ENCODE data around the gene MBD3L2B.
A peak's percentile ranks its signal among the peaks of the same experiment; 100 is the strongest.

MBD3L2B gene

DNA sequence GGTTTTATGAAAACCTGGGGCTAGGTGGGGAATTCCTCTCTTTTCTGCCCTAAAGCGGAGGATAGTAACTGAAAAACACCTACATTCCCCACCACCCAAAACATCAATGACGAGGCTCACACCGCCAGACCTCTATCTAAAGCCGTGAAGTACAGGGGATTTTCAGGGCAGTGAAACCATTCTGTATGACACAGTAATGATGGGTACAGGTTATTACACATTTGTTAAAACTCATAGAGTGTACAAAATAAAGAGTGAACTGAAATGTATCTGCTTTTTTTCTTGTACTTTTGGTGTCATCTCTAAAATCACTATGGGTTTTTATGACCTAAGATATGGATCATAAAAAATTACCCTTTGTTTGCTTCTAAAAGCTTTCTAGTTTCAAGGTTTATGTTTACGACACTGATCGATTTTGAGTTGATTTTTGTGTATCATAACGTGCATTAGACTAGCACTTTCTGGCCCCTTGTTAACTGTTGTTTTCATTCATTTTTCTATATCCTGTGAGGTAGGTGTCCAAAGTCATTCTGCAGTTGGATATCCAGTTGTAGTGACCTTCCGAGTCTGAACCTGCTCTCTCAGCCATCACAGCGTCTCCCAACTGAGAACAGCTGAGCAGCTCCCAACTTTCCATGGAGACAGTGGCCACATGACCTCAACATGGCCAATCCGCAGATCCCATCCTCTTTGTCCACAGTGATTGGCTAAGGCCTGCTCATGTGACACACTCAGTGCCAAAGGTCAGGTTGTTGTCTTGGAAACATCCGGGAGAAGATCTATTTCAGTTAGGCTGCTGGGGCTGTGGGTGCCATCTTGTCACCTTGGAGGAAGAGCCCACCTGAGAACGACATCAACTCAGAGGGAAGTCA is 10.3 kb downstream of the MBD3L2B start:
- no peak for DNase-seq

DNA sequence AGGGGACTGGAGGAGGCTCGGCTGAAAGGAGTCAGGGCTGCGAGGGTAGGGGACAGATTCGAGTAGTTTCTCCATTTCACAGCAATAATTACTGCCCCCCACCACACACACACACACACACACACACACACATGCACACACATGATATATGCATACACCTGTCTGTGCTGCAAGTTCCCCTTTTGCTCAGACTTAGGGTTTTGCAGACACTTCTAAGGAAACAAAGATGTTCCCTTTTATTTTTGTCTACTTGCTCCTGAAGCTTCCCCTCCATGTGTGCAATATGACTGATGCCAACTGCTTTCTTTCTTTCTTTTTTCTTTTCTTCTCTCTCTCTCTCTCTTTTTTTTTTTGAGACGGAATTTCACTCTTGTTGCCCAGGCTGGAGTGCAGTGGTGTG is 13.4 kb downstream of the MBD3L2B start:
- no peak for DNase-seq

DNA sequence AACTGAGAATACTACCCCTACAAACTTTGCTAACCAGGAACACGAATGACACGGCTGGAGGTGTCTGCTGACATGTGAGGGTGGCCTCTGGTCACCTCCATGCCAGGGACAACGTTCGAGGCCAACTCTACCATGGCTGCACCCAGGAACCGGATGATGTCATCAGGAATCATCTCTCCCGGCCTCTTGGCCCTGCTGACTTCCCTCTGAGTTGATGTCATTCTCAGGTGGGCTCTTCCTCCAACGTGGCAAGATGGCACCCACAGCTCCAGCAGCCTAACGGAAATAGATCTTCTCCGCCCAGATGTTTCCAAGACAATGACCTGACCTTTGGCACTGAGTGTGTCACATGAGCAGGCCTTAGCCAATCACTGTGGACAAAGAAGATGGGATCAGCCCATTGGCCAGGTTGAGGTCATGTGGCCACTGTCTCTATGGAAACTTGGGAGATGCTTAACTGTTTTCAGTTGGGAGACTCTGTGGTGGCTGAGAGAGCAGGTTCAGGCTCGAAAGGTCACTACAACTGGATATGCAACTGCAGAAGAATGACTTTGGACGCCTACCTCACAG is 15.0 kb downstream of the MBD3L2B start:
- DNase-seq: no peak

DNA sequence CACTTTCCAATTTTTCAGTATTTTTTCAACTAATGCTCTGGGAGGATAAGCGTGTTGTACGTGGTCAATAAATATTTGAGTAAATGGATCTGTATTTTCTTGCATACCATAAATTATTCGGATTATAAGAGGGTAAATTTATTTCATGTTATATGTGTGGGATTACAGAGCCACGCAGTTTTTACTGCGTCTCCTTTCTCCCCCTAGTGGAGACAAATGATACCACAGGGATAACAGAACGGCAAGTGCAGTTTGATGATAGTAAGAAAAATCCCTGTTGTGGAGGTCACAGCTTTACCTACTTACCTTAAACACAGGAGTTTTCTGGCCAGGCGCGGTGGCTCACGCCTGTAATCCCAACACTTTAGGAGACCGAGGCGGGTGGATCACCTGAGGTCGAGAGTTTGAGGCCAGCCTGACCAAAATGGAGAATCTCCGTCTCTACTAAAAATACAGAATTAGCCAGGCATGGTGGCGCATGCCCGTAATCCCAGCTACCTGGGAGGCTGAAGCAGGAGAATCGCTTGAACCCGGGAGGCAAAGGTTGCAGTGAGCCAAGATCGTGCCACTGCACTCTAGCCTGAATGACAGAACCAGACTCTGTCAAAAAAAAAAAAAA is 16.8 kb downstream of the MBD3L2B start:
- DNase-seq: peak; percentile 6

DNA sequence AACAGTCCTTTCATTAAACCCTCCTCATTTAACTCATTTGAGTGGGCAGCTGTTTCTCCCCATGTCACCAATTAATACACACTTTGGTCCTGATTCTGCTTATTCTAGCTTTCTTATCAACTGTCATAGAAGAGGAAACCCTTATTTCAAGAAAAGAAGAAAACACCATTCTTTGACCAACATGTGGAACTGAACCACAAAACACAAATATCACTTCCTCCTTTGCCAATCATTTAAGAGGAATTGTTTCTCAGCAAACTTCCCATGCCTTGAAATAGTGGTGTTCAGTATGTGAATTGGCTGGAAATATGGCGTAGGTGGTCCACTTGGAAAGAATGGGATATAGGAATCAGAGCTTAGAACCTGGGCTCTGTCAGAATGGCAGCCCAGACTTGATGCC is 20.4 kb downstream of the MBD3L2B start:
- DNase-seq: no peak

DNA sequence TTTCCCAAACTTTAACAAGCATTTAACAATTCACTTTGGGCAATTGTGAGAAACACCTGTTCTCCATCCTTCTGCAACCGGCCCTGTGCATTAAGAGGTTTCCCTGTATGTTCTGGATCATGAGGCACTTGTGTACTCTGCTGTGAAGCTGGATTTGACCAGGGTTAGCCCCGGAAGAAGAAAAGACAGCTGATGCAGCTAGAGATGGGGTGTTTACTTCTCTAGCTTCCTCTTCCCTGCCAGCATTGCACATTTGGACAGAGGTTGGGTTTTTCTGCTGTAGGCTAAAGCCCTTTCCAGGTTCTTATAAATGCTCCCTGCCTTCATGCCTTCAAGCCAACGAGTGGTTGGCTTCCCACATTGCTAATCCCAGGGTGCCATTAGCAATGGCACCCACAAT is 20.9 kb downstream of the MBD3L2B start:
- DNase-seq: no peak

DNA sequence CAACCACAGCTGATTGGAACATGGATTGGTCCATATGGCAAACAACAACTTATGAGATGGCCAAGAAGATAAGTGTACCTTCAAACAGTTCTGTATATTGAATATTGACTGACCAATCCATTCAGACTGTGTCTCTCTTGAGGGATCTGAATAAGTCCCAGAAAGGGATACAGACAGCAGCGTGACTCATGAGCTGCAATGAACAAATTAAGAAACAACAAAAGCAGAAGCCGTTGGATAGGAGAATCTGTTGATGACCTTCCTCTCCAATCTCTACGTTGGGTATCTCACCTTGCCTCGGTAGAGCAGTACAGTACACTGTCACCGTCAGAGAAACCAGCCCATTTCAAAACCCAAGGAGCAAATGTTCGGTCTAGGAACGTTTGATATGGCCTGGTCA is 21.3 kb downstream of the MBD3L2B start:
- no peak for DNase-seq

DNA sequence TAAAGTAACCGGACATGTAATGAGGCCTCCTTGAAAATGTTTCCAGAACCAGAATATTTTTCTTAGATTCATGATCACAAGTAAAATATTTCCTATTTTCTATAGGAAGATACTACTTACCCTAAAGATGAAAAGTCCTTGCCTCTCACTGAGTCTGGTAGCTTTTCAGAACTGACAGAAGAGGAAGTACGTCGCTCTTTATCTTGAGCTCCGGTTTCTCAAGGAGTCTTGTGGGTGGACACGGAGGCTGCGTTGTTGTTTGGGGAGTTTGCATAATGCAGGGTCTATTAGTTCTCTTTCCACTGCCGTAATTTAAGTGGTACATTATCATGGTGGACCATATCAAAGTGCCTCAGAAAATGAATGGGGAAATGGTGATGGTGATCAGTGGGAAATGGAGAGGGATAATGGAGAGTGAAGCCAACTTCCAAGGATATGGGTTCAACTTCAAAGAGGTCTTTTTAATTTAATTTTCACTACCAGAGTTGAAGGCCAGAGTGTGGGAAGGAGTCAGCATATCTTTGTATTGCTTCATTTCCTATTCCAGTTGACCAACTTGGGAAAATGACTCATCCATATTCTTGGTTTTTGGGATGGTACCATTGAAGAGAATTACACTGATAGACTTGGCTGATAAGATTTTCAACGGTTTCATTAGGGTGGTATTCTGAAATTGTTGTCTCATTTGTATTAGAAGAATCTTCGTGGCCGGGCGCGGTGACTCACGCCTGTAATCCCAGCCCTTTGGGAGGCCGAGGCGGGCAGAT is 23.4 kb downstream of the MBD3L2B start:
- DNase-seq: no peak

DNA sequence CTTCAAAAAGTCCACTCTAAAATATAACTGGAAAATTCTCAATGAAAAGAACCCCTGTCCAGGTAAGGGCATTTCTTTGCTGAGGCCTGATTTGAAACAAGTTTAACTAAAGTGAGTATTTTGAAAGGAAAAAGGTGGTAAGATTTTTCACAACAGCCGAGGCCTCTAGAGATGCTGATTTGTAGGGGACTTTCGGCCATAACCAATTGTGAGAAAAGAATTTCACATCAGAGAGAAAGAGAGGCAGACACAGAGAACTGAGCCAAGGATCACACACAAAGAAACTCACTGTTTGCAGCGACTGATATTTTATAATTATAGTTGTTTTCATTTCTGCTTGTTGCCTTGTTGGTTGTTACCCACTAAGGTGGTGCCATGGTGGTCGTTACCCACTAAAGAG is 24.4 kb downstream of the MBD3L2B start:
- no peak for DNase-seq

DNA sequence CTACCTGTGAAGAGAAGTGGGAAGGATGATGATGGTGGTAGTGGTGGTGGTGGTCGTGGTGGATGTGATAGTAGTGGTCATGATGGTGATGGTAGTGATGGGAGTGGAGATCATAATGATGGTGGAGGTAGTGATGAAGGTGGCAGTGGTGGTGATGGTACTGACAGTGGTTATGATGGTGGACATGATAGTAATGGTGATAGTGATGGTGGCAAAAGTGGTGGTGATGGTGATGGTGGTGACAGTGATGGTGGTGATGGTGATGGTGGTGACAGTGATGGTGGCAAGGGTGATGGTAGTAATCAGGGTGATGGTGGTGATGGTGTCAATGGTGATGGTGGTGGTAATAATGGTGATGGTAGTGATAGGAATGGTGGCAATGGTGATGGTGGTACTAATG is 26.2 kb downstream of the MBD3L2B start:
- DNase-seq: no peak

DNA sequence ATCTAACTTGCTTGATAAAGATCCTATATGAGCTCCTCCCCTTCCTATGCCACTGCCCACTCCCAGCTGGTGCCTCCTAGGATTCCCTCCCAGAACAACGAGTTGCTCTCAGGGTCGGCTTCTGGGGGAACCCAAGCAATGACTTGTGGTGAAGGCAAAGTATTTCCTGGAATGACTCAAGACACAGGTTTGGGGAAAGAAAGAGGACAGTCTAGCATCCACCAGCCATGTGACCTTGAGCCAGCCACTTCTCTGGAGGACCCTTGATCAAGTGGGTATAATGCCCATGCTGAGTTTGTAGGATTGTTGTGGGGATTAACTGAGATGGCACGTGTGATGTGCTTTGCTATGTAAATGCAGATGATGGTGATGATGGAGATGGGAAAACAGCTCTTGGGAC is 33.0 kb downstream of the MBD3L2B start:
- DNase-seq: no peak

DNA sequence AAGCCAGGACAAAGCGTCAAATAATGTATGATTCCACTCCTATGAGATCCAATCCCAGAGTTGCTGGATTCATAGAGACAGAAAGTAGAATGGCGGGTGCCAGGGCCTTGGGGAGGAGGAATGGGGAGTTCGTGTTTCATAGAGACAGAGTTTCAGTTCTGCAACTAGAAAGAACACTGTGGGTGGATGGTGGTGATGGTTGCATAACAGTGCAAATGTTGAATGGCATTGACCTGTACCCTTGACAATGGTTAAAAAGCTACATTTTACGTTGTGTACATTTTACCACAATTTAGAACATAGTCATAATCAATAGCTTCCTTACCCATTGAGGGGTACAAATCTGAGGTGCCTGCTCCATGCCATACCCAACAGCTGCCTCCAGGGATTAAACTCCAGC is 33.4 kb downstream of the MBD3L2B start:
- no peak for DNase-seq

DNA sequence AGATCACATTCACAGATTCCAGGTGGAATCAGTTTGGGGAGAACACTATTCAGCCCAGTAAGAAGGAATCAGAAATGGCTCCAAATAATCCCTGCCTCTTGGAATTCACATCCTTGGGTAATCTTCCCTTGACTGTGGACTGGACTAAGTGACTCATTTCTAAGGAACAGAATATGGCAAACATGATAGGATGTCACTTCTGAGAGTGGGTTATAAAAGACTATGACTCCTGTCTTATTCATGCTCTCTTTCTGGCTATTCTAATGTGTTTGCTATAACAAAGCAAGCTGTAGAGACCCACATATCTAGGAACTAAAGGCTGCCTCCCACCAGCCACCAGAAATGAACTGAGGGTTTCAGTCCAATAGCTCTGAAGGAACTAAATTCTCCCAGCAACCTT is 37.8 kb downstream of the MBD3L2B start:
- no peak for DNase-seq

DNA sequence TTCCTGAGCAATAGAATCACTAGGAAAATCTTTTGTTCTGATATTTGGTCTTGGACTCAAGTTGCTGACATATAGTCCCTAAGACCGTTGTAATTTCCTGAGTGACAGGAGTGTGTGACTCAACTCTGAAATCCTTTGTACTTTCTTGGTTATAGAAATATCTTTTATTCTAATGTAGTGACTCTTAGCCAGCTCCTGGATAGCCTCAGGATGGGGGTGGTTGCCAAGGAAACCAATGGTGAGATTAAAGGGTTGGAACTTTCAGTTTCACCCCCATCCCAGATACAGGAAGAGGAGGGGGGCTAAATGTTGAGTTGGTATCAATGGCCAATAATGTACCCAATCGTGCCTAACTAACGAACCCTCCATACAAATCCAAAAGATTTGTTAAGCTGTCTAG is 41.8 kb downstream of the MBD3L2B start:
- DNase-seq: no peak

DNA sequence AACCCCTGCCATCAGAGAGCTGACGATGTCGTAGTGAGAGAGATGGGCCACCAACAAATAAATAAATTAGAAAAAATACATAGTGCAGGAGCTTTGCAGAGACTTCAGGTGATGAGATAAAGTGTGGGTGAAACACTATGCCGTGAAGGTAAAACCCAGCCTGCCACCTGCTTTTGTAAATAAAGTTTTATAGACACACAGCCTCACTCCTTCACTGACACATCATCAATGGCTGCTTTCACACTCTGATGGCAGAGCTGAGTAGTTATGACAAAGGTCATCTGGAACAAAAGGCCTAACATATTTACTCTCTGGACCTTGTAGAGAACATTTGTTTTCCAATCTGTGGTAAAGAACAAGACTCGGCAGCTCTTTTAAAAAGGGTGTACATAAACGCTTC is 45.0 kb downstream of the MBD3L2B start:
- DNase-seq: no peak

DNA sequence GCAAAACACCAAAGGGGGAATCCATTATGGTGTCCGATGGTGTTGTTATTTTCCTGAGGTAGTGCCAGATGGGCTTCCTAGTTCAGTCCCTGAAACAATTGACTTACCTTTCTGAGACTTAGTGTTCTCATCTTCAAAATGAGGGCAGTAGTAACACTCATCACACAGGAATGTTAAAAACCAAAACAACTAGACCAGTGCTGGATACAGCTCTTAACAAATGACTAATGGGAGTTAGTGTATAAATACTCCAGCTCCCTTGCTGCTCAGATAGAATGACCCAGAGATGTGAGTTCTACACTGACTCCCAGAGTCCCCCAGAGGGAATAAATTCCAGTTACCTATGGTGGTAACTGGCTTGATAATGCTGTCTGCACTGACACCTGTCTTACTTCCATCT is 49.9 kb downstream of the MBD3L2B start:
- DNase-seq: no peak

DNA sequence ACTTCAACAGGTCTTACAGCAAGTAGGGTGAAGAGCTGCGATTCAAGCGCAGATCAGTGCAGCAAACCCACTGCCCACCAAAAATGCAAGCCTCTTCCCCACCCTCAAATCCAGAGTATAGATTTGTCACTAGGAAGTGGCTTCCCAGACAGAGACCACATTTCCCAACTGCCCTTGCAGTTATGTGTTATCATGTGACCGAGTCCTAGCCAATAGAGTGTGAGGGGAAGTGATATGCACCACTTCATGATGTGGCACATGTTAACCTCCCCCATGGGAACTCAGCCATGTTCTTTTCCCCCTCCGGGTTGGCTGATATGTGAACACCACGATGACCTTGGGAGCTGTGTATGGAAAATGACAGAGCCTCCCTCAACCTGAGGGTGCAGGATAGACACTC is 50.8 kb downstream of the MBD3L2B start:
- no peak for DNase-seq

DNA sequence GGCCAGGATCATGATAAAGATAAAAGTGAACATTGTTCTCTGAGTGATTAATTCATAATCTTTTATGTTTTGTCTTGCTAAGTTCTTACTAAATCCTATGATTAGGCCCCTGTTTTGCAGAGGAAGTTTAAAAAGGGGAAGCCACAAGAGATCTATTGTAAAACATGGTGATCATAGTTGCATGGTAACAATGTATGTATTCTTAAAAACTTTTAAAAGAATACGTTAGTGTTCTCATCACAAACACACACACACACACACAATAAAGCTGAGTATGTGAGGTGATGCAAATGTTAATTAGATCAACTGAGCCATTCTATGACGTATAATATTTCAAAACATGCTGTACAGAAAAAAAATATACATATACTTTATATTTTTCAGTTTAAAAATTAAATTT is 51.2 kb downstream of the MBD3L2B start:
- DNase-seq: no peak

DNA sequence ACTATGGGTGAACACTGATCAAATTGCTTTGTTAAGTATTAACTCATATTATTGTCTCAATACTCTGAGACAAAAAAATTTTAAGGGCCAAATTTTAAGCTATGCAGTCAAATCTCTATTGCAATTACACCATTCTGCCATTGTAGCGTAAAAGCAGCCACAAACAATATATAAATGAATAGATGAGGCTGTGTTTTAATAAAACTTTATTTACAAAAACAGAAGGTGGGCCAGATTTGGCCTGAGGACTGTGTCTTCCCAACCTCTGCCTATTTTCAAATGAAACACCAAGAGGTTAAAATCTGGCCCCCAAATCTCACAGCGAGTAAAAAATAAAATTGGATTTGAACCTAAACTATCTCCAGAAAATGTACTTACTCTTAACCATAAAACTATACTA is 51.7 kb downstream of the MBD3L2B start:
- DNase-seq: no peak
